Measurements from ENCODE around the gene CCDC33. TPM values are rescaled to one million over a fixed set of nuclear protein-coding genes. Genes with fewer than 3 reads are reported as not detected.

The CCDC33 gene
- total RNA-seq, 1 experiment from 2014 or later, result 1.2 TPM

DNA sequence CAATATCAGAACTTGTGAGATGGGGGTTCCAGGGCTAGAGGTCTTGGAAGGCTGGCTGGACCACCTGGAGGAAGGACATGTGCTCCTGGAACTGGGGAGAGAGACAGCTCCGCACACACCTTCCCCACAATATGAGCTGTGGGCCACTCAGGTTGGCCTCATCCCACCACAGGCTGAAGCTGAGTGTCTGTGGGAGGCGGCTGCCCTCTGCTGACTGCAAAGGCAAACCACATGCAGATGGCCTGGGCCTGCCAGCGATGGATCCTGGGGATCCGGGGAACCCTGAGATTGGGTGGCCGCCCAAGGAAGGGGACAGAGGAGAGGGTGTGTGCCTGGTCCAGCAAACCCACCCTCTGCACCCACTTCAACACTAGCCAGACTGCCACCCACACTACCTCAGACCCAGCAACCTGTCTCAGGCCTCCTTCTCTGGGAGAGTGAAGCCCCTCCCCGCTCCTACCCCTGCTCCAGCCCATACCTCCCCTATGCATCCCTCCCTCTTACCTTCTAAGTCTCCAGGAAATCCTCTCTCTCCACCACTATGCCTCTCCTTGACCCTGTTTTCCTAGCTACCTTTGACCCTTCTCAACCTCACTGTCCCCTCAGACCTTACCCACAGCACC is 86.5 kb downstream of the CCDC33 start:
- no peaks in the 10 kb centered on the region for H3K27me3 ChIP-seq
- no peak overlapping the region for H3K27ac ChIP-seq
- H3K9me3 ChIP-seq (replicated peaks), result no peaks in the 10 kb centered on the region
- H3K4me1 ChIP-seq, result peaks cover 18% of the 10 kb centered on the region
- peak; percentile 70 to 83 for DNase-seq
- no peak overlapping the region for H3K4me3 ChIP-seq
- no peaks in the 10 kb centered on the region for H3K36me3 ChIP-seq

DNA sequence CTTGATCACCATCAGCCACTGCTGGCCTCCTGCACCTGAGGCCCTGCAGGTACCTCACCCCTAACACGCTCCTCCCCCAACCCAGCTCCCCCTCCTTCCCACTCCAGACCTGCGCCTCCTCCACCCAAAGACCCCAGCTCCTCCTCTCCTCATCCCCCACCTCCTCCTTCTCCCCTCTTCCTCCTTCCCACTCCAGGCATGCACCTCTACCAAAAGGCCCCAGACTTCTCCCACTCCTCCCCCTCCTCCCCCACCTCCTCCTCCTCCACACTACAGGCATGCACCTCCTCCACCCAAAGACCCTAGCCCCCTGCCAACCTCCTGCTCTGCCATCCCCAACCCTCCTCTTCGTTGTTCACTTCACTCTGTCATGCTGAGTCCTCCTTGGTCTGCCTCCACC is 88.6 kb downstream of the CCDC33 start:
- peaks cover 3% of the 10 kb centered on the region for H3K4me1 ChIP-seq
- no peak overlapping the region for H3K4me3 ChIP-seq
- H3K36me3 ChIP-seq, result no peaks in the 10 kb centered on the region
- DNase-seq, result no peak
- H3K27me3 ChIP-seq, result no peaks in the 10 kb centered on the region; the same call in 1 of the 2 replicates
- H3K27ac ChIP-seq, result no peak overlapping the region
- no peaks in the 10 kb centered on the region for H3K9me3 ChIP-seq (replicated peaks)

DNA sequence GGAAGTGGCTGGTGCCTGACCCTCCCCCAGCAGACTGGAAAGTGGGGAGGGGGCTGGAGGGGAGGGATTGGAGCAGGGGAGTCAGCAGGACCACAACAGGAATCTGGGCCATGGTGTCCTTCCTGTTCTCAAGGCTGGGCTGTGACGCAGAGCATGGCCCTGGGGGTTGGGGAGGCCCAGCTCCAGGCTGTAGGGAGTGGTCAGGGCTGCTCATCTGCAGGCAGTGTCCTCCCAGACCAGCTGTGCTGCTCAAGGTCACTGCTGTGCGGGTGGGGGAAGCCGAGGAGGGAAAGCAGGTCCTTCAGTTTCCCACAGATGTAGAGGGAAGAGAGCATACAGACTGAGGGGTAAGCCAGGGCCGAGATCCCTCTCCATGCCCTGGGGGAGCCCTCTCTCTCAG is 90.6 kb downstream of the CCDC33 start:
- Histone ChIP-seq H3K9me3 (replicated peaks) (no peaks in the 10 kb centered on the region), H3K4me3 (no peak overlapping the region), H3K4me1 (no peaks in the 10 kb centered on the region), H3K27ac (no peak overlapping the region), H3K27me3 (no peaks in the 10 kb centered on the region; the same call in 1 of the 2 replicates), H3K36me3 (no peaks in the 10 kb centered on the region)
- DNase-seq, result no peak

DNA sequence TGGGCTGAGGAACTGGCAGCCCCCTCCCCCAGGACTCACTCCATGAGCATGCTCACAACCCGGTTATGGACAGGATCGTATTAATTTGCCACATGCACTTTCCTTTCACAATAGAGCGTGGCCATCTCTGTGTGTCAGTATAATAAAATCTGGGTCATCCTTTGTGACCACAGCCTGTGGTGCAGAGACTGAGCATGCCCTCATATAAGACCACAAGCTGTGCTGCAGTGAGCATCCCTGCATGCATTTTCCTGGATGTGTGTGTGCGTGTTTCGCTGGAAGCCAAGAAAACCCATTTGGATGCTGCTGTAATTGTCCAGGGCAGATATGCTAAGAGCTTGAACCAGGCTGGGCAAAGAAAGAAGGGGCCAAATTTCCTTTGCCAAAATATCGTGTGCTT is 91.6 kb downstream of the CCDC33 start:
- H3K4me1 ChIP-seq, result no peaks in the 10 kb centered on the region
- H3K27me3 ChIP-seq, result no peaks in the 10 kb centered on the region; the same call in 1 of the 2 replicates
- H3K36me3 ChIP-seq, result no peaks in the 10 kb centered on the region
- no peak overlapping the region for H3K4me3 ChIP-seq
- no peaks in the 10 kb centered on the region for H3K9me3 ChIP-seq (replicated peaks)
- no peak overlapping the region for H3K27ac ChIP-seq
- no peak for DNase-seq

DNA sequence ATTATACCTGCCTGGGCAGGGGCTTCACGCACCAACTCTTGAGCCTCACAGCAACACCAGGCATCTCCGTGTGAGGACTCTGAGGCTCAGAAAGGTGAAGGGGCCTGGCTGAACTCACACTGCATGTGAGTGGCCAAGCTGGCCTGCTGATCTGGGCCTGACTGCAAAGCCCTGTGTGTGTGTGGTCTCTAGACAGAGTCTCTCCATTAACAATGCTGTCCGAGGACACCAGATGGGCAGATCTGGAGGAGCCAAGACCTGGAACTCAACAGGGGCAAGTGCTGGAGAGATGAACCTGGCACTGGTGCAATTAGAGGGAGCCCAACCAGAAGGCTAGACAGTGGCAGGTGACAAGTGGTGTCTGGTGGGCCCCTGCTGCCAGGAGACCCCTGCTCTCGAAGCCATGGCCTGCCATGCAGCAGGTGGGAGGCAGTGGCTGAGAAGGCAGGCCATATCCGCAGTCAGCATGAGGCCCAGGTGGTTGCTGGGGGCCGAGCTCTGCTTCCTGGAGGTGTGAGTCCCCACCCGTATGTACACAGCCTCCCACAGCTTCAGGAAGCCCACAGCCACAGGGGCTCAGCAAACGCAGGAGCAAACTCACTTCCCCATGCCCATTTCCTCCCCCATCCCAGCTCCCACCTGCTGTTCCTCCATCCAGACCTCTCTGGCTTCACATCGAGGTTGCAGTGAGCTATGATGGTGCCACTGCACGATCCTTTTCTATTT is 92.4 kb downstream of the CCDC33 start:
- Histone ChIP-seq H3K27me3 (no peaks in the 10 kb centered on the region; the same call in 1 of the 2 replicates), H3K36me3 (no peaks in the 10 kb centered on the region)
- no peak for DNase-seq

DNA sequence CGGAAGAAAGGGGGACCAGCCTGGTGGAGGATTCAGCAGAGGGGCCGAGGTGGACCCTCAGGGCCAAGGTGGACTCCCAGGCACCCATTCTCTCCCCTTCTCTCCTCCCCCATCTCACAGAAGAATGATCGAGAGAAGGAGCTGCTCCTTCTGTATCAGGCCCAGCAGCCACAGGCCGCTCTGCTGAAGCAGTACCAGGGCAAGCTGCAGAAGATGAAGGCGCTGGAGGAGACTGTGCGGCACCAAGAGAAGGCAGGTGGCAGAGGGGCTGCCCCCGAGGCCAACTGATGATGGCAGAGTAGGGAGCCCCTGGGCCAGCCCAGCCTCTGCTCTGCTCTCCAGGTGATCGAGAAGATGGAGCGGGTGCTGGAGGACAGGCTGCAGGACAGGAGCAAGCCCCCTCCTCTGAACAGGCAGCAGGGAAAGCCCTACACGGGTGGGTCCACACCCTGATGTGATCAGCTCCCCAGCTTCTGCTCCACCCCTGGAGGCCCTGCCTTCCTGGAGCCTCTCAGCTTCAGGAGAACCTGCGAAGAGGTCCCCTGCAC is 94.8 kb downstream of the CCDC33 start:
- H3K36me3 ChIP-seq, result no peaks in the 10 kb centered on the region
- no peaks in the 10 kb centered on the region; the same call in 1 of the 2 replicates for H3K27me3 ChIP-seq
- H3K9me3 ChIP-seq (replicated peaks), result no peaks in the 10 kb centered on the region
- H3K4me1 ChIP-seq, result no peaks in the 10 kb centered on the region
- no peak for DNase-seq
- no peak overlapping the region for H3K27ac ChIP-seq
- no peak overlapping the region for H3K4me3 ChIP-seq

More for the DNA sequence above, 92.4 kb downstream of the CCDC33 start:
- no peak overlapping the region for H3K4me3 ChIP-seq
- H3K9me3 ChIP-seq (replicated peaks), result no peaks in the 10 kb centered on the region
- no peak overlapping the region for H3K27ac ChIP-seq
- no peaks in the 10 kb centered on the region for H3K4me1 ChIP-seq

DNA sequence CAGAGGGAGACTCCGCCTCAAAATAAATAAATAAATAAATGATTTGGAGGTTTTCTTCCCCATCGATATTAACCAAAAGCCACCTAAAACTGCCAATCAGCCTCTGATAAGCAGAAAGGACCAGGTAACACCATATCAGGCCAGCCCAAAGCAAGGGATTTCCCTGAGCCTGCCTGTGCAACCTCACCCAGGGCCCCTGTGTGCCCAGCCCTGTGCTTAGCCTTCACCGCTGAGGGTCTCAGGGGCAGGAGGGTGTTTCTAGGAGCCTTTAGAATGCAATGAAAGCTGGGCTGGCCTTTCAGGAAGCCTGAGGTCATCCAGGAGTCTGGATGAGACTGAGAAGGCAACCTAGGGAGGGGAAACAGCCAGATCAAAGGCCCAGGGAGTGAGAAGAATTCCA is 95.9 kb downstream of the CCDC33 start:
- Histone ChIP-seq H3K4me3 (no peak overlapping the region), H3K27me3 (no peaks in the 10 kb centered on the region; the same call in 1 of the 2 replicates)

DNA sequence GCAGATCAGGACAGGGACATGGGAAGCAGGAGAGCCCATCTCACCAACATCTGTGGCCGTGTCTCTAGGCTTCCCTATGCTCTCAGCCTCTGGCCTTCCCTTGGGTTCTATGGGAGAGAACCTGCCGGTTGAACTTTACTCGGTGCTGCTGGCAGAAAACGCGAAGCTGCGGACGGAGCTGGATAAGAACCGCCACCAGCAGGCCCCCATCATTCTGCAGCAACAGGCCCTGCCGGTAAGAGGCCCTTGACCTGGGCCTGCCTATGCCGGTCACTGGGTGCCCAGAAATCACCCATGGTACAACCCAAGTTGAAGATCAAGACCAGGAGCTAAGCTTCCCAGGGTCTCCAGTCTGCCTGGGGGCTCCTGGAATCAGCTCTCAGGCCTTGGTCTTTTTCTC is 96.5 kb downstream of the CCDC33 start:
- Histone ChIP-seq H3K27me3 (peaks cover 4% of the 10 kb centered on the region; the same call in 1 of the 2 replicates), H3K36me3 (no peaks in the 10 kb centered on the region), H3K9me3 (replicated peaks) (no peaks in the 10 kb centered on the region), H3K27ac (no peak overlapping the region), H3K4me1 (no peaks in the 10 kb centered on the region), H3K4me3 (no peak overlapping the region)
- no peak for DNase-seq

More for the DNA sequence above, 95.9 kb downstream of the CCDC33 start:
- Histone ChIP-seq H3K36me3 (no peaks in the 10 kb centered on the region), H3K9me3 (replicated peaks) (no peaks in the 10 kb centered on the region), H3K4me1 (no peaks in the 10 kb centered on the region), H3K27ac (no peak overlapping the region)
- DNase-seq, result no peak

DNA sequence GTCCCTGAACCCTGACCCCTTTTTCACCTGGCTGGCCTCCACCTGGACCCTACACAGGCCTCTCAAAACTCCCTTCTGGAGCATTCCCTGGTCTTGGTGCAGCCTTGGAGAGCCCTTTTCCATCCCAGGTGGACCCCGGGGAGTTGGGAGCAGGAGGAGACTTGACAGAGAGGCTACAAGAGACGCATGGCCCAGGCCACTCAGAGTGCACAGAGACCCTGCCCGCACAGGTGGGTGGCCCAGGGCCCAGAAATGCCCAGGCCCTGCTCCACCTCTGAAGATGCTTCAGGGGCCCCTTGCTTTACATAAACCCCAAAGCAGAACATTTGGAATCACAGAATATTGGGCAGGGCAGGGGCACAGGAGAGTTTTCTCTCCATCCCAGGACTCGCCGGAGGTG is 97.0 kb downstream of the CCDC33 start:
- peaks cover 4% of the 10 kb centered on the region; the same call in 1 of the 2 replicates for H3K27me3 ChIP-seq
- no peak for DNase-seq
- H3K36me3 ChIP-seq, result no peaks in the 10 kb centered on the region
- no peaks in the 10 kb centered on the region for H3K4me1 ChIP-seq
- no peaks in the 10 kb centered on the region for H3K9me3 ChIP-seq (replicated peaks)
- no peak overlapping the region for H3K4me3 ChIP-seq
- no peak overlapping the region for H3K27ac ChIP-seq

DNA sequence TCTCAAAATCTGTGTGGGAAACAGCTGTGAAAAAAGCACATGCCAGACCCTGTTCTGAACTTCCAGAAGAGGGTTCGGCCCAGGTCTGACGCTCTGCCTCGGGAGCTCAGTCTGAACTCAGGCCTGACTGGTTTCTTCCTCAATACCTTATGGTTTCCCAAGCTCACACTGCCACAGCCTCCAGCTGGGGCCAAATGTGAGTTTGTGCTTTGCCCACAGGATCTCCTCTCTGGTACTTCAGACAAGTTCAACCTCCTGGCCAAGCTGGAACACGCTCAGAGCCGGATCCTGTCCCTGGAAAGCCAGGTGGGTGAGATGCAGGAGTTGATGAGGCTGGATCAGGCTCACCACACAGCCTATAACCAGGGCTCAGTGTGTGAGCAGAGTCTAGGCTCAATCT is 97.5 kb downstream of the CCDC33 start:
- DNase-seq, result no peak
- no peak overlapping the region for H3K27ac ChIP-seq
- no peaks in the 10 kb centered on the region for H3K4me1 ChIP-seq

DNA sequence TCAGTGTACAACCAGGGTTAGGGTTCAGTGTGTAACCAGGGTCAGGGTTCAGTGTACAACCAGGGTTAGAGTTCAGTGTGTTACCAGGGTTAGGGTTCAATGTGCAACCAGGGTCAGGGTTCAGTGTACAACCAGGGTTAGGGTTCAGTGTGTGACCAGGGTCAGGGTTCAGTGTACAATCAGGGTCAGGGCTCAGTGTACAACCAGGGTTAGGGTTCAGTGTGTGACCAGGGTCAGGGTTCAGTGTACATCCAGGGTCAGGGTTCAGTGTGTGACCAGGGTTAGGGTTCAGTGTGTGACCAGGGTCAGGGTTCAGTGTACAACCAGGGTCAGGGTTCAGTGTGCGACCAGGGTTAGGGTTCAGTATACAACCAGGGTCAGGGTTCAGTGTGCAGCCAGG is 98.0 kb downstream of the CCDC33 start:
- Histone ChIP-seq H3K9me3 (replicated peaks) (no peaks in the 10 kb centered on the region), H3K4me1 (no peaks in the 10 kb centered on the region), H3K27ac (no peak overlapping the region), H3K4me3 (no peak overlapping the region), H3K27me3 (peaks cover 4% of the 10 kb centered on the region; the same call in 1 of the 2 replicates), H3K36me3 (no peaks in the 10 kb centered on the region)
- DNase-seq, result no peak

More for the DNA sequence above, 97.5 kb downstream of the CCDC33 start:
- Histone ChIP-seq H3K36me3 (no peaks in the 10 kb centered on the region), H3K27me3 (peaks cover 4% of the 10 kb centered on the region; the same call in 1 of the 2 replicates), H3K4me3 (no peak overlapping the region), H3K9me3 (replicated peaks) (no peaks in the 10 kb centered on the region)

DNA sequence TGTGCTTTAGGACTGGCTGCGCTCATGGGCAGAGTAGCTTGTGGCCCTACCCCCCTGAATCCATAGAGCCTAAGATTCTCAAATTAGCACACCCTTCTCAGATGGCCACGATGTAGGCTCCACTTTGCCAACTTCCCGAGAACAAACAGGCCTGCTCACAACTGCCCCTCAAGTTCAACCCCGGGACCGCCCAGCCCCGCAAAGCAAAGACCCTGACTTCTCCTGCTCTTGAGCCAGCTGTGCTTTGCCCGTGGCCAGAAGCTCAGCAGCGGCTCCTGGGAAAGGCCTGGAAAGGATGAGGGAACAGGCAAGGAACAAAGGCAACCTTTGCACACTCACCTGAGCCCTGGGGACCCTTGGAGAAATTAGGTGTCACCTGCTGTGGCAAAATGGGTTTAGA is 99.3 kb downstream of the CCDC33 start:
- Histone ChIP-seq H3K4me3 (no peak overlapping the region), H3K27ac (no peak overlapping the region), H3K4me1 (no peaks in the 10 kb centered on the region), H3K36me3 (no peaks in the 10 kb centered on the region), H3K9me3 (replicated peaks) (no peaks in the 10 kb centered on the region), H3K27me3 (peaks cover 4% of the 10 kb centered on the region; the same call in 1 of the 2 replicates)
- no peak for DNase-seq

DNA sequence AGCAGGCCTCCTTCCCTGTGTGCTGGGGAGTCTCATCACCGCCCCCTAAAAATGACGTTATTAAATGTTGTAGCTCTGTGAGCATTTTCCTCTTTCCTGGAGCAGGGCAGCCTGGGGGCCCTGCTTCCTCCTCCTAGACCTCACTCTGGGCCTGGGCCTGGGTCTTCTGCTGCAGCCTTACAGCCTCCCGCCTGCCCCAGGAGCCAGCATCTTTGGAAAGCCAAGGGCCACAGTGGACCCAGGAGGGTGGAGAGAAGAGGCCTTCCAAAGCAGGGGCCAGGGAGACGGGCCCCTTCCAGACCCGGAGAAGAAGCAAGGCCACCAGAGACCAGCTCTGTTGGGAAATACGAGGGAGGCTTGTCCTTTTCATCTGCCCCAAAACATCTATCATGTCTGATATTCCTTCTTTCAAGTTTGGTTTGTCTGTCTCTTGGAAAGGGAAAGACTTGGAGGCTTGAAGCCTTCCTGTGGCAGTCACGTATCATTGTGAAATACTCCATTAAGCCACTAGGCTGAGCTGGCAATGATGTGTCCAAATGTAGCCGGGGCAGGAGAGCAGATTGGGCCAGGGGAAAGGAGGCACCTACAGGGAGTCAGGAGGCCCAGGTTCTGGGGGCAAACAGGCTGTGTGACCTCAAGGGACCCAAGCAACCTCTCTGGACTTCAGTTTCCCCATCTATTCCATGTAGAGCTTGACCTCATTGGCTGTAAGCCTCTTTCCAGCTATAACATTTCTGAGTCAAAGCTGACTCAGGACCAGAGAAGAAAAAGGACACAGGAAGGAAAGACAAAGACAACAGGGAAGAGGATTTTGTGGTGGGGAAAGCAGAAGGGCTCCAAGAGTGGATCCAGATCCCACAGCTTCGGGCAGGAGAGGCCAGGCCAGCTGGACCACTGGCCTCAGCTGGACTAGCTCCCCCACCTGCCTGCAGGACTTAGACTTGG is 100.2 kb downstream of the CCDC33 start:
- Histone ChIP-seq H3K4me1 (no peaks in the 10 kb centered on the region), H3K9me3 (replicated peaks) (no peaks in the 10 kb centered on the region), H3K4me3 (no peak overlapping the region), H3K27me3 (peaks cover 4% of the 10 kb centered on the region; the same call in 1 of the 2 replicates), H3K36me3 (no peaks in the 10 kb centered on the region), H3K27ac (no peak overlapping the region)
- no peak for DNase-seq

DNA sequence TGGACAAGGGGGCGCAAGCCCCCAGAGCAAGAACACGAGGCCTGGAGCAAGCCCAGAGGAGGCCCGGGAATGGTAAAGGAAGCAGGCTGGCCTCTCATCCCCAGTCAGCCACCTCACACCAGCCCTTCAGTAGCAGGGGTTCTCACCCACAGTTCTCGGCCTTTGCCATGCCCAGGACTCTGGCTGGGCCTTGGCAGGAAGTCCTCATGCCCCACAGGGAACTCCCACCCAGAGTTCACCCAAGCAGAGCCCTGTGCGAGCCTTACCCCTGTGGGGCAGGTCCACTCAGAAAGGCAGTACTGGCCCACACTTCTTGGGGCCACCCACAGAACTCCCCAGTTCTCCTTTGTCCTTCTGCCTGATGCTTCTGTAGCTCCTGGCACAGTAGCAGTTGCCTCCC is 101.0 kb downstream of the CCDC33 start:
- no peaks in the 10 kb centered on the region for H3K9me3 ChIP-seq (replicated peaks)
- H3K36me3 ChIP-seq, result no peaks in the 10 kb centered on the region
- H3K27me3 ChIP-seq, result peaks cover 4% of the 10 kb centered on the region; the same call in 1 of the 2 replicates
- H3K4me3 ChIP-seq, result no peak overlapping the region
- H3K27ac ChIP-seq, result no peak overlapping the region
- DNase-seq, result no peak
- no peaks in the 10 kb centered on the region for H3K4me1 ChIP-seq

Data from SJCRH30 (cell line).